Right atrium auricular region (tissue), 2 donors: ENCODE measurements around the gene RECQL5. TPM values are rescaled to one million over a fixed set of nuclear protein-coding genes. Genes with fewer than 3 reads are reported as not detected.

ENCODE experiments used
- DNase-seq: peaks from one replicate; pipeline ENCODE4 v3.0.0-alpha.2; 2019; ENCODE audit warnings: low spot score
- H3K27ac ChIP-seq, 2 donors: fragments of 200-600 bp; sonication (generic); 1 replicate in 1 of 2; 2 replicates in 1 of 2; pipeline ENCODE4 v1.5.1; 2016 to 2019
- H3K27me3 ChIP-seq, 2 donors: fragments of 200-600 bp; sonication (generic); one replicate each; pipeline versions ENCODE4 v1.5.1 to v1.6.0; 2017 to 2019
- H3K36me3 ChIP-seq: fragments of 200-600 bp; sonication (generic); one replicate; pipeline ENCODE4 v1.5.1; 2016
- H3K4me1 ChIP-seq, 2 donors: fragments of 200-600 bp; sonication (generic); one replicate each; pipeline versions ENCODE4 v1.5.1 to v1.6.0; 2017 to 2019
- H3K4me3 ChIP-seq, 2 donors: fragments of 200-600 bp; sonication (generic); 1 replicate in 1 of 2; 2 replicates in 1 of 2; pipeline ENCODE4 v1.5.1; 2017 to 2019; ENCODE audit warnings: mild to moderate bottlenecking in 1 of 2, moderate library complexity in 1 of 2
- H3K9me3 ChIP-seq, 2 donors: fragments of 200-600 bp; sonication (generic); one replicate each; pipeline ENCODE4 v1.5.1; 2019
- CTCF ChIP-seq, 2 donors: fragments of 200-600 bp; sonication (generic); IDR thresholded peaks; one replicate each; pipeline ENCODE4 v1.5.1; 2019; ENCODE audit warnings: antibody characterized with exemption in 2 of 2
- total RNA-seq, 2 donors: library from RNA; depleted of rRNA; stranded (reverse); fragments of >200 nt; gene quantifications; one replicate each; pipeline ENCODE4 v1.1.0, GENCODE V29; 2016

RECQL5 gene
- total RNA-seq, 2 donors from 2014 or later = 6.2 to 7.1 TPM

GRCh38 chr17:75629157-75629556 is 37.8 kb downstream of the RECQL5 start:
- H3K9me3 ChIP-seq = no peaks in the 10 kb centered on the region
- DNase-seq = no peak
- no peaks in the 10 kb centered on the region for H3K27me3 ChIP-seq
- peaks cover 0 to 18% of the 10 kb centered on the region in 2 donors for H3K4me1 ChIP-seq
- TF ChIP-seq CTCF (IDR thresholded peaks at IDR 0.05) = no peak
- H3K36me3 ChIP-seq = peaks cover 27% of the 10 kb centered on the region
- no peak overlapping the region for H3K4me3 ChIP-seq
- H3K27ac ChIP-seq = no peak overlapping the region

GRCh38 chr17:75628425-75628824 is 38.5 kb downstream of the RECQL5 start:
- DNase-seq = no peak
- H3K27me3 ChIP-seq = no peaks in the 10 kb centered on the region
- no peak for TF ChIP-seq CTCF (IDR thresholded peaks at IDR 0.05)
- peaks cover 0 to 10% of the 10 kb centered on the region in 2 donors for H3K4me1 ChIP-seq
- peaks cover 27% of the 10 kb centered on the region for H3K36me3 ChIP-seq
- H3K27ac ChIP-seq = no peak overlapping the region
- no peaks in the 10 kb centered on the region for H3K9me3 ChIP-seq
- no peak overlapping the region for H3K4me3 ChIP-seq

- H3K27ac ChIP-seq = no peak overlapping the region
- no peak for DNase-seq
- H3K4me1 ChIP-seq = no peaks in the 10 kb centered on the region
- H3K9me3 ChIP-seq = no peaks in the 10 kb centered on the region
- no peaks in the 10 kb centered on the region for H3K27me3 ChIP-seq
- peaks cover 27% of the 10 kb centered on the region for H3K36me3 ChIP-seq
- no peak for TF ChIP-seq CTCF (IDR thresholded peaks at IDR 0.05)
- H3K4me3 ChIP-seq = no peak overlapping the region
These were observed 39.9 kb downstream of the RECQL5 start for GRCh38 chr17:75627094-75627493.

GRCh38 chr17:75626496-75627038 is 40.4 kb downstream of the RECQL5 start:
- Histone ChIP-seq H3K27ac (no peak overlapping the region), H3K4me1 (no peaks in the 10 kb centered on the region), H3K9me3 (no peaks in the 10 kb centered on the region), H3K4me3 (no peak overlapping the region), H3K36me3 (peaks cover 27% of the 10 kb centered on the region), H3K27me3 (no peaks in the 10 kb centered on the region)
- TF ChIP-seq CTCF (IDR thresholded peaks at IDR 0.05) = no peak
- DNase-seq = no peak

GRCh38 chr17:75625813-75626486 is 41.0 kb downstream of the RECQL5 start:
- H3K27ac ChIP-seq = no peak overlapping the region
- H3K4me3 ChIP-seq = no peak overlapping the region
- no peaks in the 10 kb centered on the region for H3K4me1 ChIP-seq
- H3K9me3 ChIP-seq = no peaks in the 10 kb centered on the region
- TF ChIP-seq CTCF (IDR thresholded peaks at IDR 0.05) = peak; percentile 49 to 64
- DNase-seq = no peak
- H3K27me3 ChIP-seq = no peaks in the 10 kb centered on the region
- peaks cover 31% of the 10 kb centered on the region for H3K36me3 ChIP-seq
